ENCODE data around the gene SH3TC1.

The SH3TC1 gene

GRCh38 chr4:8277356-8278008, 78.4 kb downstream of the SH3TC1 start:
- no peak for DNase-seq (ENCODE audit: low read depth)

GRCh38 chr4:8278009-8278395, 78.9 kb downstream of the SH3TC1 start:
- DNase-seq (ENCODE audit: low read depth): no peak

GRCh38 chr4:8278421-8279287, 79.6 kb downstream of the SH3TC1 start:
- no peak for DNase-seq (ENCODE audit: low read depth)

- DNase-seq (ENCODE audit: low read depth): no peak
These were observed 80.4 kb downstream of the SH3TC1 start for GRCh38 chr4:8279321-8280157.

DNA sequence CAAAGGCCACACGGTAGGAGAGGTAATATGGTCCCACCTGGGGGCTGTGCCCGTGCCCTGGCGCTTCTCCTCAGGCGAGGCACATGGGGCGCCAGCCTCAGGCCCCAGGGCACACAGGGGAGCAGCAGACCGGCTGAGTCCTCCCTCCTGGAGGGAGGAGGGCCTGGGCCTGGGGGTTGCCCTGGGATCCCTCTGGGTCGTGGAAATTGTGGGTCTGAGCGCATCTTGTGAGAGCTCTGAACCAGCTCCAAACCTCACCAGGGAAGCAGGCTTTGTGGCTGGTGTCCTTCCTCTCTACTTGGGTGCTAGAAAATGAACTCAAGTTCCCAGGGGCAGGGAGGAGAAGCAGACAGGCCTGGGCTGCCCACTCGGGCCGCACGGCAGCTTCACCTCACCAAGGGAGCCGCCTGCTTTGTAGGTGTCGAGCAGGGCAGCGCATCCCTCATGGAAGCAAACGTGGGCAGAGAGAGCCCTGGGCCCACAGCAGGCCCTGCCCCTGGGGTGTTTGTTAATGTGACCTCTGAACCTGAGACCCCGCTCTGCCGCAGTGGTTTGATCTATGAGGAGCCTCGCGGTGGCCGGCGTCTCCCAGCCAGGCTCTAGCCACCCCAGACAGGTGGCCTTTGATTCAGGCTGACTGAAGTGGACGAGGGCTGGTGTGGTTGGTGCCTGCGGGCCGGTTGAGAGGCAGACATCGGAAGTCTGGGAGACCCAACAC, 81.2 kb downstream of the SH3TC1 start:
- DNase-seq (ENCODE audit: low read depth): no peak

GRCh38 chr4:8280876-8281440, 81.9 kb downstream of the SH3TC1 start:
- DNase-seq (ENCODE audit: low read depth): no peak

- DNase-seq (ENCODE audit: low read depth): no peak
These were observed 82.5 kb downstream of the SH3TC1 start for GRCh38 chr4:8281519-8282133.

- DNase-seq (ENCODE audit: low read depth): no peak
These were observed 83.1 kb downstream of the SH3TC1 start for GRCh38 chr4:8282134-8282641.

DNA sequence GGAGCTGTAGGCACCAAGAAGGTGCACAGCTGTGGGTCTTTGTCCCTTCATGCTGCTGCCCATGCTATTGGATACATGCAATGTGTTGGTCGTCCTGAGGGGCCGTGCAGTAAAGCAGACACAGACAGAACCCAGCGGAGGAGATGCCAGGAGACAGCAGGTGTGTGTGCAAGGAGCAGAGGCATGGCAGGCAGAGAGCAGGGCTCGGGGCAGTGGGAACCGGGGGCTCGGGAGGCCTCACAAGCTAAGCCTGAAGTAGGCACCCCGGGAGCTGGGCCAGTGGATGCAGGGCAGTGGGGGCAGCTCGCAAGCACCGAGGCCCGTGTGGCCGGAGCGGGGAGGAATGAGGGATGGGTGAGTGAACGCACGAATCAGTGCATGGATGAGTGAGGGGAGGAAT, 83.7 kb downstream of the SH3TC1 start:
- no peak for DNase-seq (ENCODE audit: low read depth)

GRCh38 chr4:8283161-8283560, 84.1 kb downstream of the SH3TC1 start:
- DNase-seq (ENCODE audit: low read depth): no peak

- DNase-seq (ENCODE audit: low read depth): no peak
These were observed 84.6 kb downstream of the SH3TC1 start for GRCh38 chr4:8283631-8284121.

GRCh38 chr4:8284391-8284790, 85.3 kb downstream of the SH3TC1 start:
- DNase-seq (ENCODE audit: low read depth): no peak

- DNase-seq (ENCODE audit: low read depth): no peak
These were observed 86.3 kb downstream of the SH3TC1 start for GRCh38 chr4:8285143-8285975.

- DNase-seq (ENCODE audit: low read depth): no peak
These were observed 87.1 kb downstream of the SH3TC1 start for GRCh38 chr4:8285976-8286718.

DNA sequence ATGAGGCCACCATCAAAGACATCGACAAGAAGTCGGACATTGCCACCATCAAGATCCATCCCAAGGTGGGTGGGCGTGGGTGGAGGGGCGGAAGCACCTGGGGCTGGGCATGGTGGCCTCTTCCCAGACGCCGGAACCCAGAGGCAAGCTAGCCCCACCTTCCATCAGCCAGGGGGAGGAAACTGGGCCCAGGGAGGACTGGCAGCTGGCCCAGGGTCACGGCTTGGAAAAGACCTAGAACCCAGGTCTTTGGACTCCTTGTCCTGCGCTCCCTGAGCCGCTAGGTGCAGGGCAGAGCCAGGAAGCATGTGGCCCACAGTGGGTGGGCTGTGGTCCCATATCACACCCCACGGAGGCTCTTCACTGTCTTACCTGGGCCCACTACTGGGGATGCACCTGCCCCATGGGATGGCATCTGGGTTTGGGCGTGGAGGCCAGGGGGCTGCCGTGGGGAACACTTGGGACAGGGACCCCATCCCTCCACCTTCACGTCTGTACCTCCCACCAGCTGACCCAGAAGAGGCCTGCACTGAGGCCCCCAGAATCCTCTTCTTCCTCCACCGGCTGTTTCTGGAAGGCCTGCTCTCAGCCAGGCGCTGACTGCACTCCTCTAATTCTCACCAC, 87.7 kb downstream of the SH3TC1 start:
- DNase-seq (ENCODE audit: low read depth): no peak

- no peak for DNase-seq (ENCODE audit: low read depth)
These were observed 88.5 kb downstream of the SH3TC1 start for GRCh38 chr4:8287343-8288280.

- DNase-seq (ENCODE audit: low read depth): no peak
These were observed 90.2 kb downstream of the SH3TC1 start for GRCh38 chr4:8289151-8289750.
